GM18517 (cell line): Measurements from ENCODE around the gene CPO.
"Not testable (repeated sequence)": the region's sequence is repeated elsewhere in the genome, so short reads cannot be mapped to it uniquely, and the experiment has no call there.

Experiments used
- ATAC-seq: cut with Tn5 transposase; IDR thresholded peaks from one replicate; pipeline ENCODE4 v1.9.1; 2021; ENCODE audit warnings: mild to moderate bottlenecking, moderate library complexity; ENCODE audit not compliant: unreplicated experiment

The CPO gene, protein sequence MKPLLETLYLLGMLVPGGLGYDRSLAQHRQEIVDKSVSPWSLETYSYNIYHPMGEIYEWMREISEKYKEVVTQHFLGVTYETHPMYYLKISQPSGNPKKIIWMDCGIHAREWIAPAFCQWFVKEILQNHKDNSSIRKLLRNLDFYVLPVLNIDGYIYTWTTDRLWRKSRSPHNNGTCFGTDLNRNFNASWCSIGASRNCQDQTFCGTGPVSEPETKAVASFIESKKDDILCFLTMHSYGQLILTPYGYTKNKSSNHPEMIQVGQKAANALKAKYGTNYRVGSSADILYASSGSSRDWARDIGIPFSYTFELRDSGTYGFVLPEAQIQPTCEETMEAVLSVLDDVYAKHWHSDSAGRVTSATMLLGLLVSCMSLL

DNA sequence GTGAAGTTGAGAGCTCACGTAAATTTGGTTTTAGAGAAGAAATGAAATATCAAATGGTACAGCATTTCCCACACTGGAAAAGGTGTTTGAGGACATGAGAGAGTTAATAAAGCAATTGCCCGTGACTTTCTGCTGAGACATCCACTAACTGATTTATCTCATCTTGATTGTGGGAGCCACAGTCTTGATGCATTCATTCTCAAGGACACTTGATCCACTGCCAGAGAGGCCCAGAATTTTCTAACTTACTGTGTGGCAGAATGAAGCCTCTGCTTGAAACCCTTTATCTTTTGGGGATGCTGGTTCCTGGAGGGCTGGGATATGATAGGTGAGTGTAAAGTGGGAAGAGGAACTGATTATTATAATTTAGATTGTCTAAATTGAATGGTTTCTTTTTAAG lies at the start of gene CPO:
CPO (plus strand) TSS at position 179 of the 400 bp plus-strand sequence; CDS start at position 261, 82 bp downstream.
- ATAC-seq: no peak

GRCh38 chr2:206890179-206890578 lies 49.1 kb upstream of the CPO start:
- no peak for ATAC-seq

DNA sequence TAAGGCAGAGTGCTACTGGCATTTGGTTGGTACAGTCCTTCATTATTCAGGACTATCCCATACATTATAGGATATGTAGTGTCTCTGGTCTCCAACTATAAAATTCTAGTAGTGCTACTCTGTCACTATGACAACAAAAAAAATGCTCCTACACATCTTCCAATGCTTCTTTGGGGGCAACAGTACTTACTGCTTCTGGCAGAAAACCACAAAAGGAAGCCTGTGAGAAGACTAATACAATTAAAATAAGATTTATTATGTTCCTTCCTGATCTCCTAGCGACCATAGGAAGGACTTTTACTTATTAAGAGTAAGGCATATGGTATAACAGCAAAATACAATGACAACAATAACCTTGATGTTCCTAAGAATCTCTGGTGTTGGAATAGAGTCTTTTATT lies 48.4 kb upstream of the CPO start:
- ATAC-seq: no peak

DNA sequence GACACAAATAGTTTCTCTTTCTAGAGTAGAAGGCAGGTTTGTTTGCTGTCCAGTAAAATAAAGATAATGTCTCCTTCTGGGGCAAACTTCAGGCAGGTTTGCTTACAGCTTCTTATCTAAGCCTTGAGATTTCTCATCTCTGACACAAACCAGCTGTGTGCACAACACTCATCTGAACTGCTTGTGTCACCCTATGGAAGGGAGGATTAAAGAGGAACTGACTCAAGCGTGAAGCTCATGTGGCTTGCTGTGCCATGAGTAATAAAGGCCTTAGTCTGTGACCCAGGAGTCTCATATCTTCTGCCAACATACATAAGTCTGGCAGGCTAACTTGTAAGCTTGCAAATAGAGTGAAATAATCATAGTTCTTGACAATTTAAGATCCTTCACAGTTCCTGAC lies 24.2 kb upstream of the CPO start:
- ATAC-seq: no peak

DNA sequence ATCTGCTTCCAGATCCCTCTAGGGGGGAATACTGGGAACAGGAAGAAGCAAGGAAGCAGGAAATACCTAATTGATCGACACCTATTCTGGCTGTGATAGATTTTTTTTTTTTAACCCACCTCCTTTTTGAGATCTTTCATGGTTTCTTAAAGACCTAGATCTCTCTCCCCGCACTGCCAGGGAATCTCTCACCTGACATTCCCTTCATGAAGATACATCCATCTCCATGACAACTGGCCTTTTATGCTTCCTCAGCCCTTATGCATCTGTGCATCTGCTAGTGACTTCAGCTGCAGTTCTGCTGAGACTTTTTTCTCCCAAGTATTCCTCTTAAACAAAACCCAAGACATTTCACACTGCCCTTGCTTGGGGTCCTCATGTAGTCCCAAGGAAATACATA lies 21.1 kb upstream of the CPO start:
- ATAC-seq: no peak

DNA sequence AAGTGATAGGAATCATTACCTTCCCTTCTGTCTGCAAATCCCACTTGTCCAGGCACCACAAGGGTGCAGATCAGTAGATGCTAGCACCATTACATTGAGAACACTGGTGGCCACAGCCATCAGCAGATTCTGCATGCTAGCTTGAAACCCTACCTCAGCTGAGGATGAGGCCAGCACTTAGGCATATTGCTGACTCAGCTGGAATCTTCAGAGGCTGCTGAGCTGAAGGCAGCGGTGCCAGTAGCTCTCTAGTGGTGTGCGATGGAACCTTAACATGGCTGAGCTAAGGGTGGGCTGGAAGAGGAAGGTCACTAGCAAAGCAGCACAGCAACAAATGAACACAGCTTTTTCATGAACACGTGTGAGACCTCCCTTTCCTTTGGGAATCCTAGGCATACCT lies 19.0 kb upstream of the CPO start:
- ATAC-seq: no peak

DNA sequence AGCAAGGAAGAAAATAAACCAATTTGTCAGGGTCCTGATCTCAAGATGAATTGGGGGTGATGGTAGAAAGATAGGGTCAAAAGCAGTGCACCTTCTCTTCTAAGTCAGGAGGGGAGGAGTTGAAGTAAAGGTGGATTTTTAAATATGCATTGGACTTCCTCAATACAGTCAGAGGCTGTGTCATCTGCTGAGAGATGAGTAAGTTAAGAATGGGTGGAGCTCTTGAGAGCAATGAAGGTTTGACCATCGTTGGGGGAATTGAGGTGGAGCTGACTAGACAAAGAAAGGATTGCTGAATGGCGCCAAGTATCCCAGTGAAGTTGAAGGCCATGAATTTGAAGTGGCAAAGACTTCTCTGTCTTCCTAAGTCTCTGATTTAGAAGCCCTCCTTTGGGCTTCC lies 18.4 kb upstream of the CPO start:
- ATAC-seq: no peak

DNA sequence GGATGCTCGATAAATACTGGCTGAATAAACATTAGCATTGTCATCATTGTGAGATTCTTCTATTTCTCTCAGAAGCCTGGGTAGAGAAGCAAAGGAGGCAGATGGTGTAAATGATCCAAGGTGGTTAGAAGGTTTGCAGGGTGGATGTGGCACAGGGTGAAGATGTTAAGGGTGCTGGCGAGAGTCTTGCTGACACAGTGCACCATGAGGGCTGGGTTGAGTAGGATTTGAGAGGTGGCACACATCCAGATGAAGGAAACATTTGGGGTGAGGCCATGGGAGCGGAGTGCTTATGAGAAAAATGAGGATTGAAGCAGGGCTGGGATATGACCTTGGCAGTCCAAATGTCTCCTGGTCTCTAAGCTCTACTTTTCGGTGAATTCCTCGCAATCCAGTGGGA lies 17.8 kb upstream of the CPO start:
- ATAC-seq: no peak

DNA sequence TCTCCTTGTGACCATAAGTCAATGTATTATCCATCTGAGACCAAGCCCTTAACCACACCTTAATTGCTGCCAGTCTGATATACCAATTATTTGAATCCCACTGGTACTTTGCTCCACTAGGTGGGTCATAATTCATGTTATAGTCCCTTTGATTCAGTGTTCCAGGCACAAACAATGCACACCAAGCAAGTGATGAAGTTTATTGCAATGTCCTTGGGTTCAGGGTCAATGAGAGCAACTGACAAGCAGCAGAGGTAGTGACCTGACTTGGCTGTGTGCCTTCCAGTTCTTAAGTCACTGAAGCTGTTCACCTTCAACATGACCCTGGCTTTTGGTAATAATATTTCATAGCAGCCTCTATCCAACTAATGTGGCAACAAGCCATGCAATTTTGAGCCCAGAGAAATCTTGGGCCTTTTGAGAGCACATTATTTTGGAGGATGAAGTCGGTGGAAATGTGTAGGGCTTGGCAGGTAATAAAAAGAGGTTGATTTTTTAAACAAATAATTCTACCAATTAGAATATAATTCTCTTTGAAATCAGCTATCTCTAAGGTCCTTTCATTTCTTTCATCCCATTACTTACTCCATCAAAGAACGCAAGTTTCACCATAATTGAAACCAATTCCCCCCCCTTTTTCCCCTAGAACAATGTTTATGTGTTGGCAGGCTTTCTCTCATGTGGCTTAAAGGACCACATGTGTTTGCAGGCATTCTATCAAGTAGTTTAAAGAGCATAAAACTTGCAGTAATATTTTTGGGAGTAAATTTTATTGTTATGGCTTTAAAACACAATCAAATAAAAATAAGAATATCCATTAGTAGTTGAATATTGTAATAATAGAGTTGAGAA lies 3.1 kb upstream of the CPO start:
- no peak for ATAC-seq

DNA sequence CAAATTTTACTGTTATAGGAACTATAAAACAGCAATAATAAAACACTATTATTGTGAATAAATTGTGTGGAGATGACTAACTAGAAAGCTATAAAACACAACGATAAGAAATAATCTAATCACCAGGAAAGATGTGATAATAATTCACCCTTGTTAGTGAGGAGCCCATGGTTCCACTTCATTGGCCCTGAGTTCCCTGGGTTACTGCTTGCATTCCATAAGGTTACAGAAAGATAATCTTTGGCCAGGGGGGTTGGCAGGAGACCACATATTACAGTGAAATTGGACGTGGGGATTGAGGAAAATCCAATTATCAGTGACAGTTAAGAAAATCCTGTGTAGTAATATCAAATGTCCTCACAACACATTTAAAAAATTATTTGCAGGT lies 2.5 kb upstream of the CPO start:
- no peak for ATAC-seq

DNA sequence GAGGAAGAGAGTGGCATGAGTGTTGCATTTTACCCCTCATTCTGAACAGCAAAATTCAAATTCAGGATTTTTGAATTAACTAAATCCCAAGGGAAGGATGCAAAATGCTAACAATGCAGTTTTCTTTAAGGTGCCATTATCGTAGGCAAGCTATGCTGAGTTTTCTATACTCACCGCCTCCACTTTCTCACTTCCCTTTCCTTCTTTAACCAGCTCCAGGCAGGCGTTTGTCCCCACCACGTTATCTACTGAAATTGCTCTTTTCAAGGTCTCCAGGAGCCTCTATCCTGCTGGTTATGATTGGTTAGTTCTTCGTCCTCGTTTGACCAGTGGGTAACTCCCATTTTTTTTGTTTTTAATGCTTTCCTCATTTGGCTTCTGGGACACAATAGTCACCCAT lies 1.8 kb upstream of the CPO start:
- peak; percentile 65 for ATAC-seq

DNA sequence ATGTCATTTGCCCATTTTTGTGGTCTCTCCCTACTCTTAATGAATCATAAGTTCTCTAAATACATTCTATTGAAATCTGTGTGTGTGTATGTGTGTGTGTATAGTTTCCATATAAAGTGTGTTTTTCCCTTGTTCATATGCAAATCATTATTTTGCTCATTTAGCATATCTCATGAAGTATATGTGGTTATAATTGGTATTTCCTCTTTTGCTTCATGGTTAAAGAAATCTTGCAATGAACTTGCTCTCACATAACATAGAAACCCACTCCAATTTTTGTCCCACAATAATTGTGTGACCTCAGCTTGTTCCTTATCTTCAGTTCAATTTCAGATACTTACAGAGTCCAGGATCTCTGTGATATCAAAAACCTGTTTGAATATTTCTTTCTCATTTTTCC lies 1.2 kb downstream of the CPO start:
- ATAC-seq: no peak

- ATAC-seq: no peak
These were observed 3.5 kb downstream of the CPO start for GRCh38 chr2:206942592-206943478.

DNA sequence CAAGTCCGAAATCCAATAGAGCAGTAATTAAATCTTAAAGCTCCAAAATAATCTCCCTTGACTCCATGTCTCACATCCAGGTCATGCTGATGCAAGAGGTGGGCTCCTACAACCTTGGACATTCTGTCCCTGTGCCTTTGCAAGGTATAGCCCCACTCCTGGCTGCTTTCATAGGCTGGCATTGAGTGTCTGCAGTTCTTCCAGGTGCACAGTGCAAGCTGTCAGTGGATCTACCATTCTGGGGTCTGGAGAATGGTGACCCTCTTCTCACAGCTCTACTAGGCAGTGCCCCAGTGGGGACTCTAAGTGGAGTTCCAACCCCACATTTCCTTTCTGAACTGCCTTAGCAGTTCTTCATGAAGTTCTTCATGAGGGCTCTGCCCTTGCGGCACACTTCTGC lies 14.1 kb downstream of the CPO start:
- ATAC-seq: not testable (repeated sequence)

DNA sequence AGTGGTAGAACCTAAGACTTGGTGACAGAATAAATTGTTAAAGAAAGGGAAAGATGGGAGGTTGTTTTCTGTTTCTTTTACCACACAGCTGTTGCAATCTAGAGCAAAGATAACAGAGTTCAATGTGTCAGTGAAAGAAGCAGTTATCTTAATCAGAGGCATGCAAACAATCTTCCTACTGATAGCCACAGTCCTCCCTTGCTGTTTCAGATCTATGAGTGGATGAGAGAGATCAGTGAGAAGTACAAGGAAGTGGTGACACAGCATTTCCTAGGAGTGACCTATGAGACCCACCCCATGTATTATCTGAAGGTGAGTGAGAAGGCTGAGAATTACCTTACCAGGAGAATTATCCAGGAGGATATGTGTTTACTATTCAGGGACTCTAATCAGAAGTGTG lies 15.9 kb downstream of the CPO start:
- no peak for ATAC-seq

- no peak for ATAC-seq
These were observed 18.9 kb downstream of the CPO start for GRCh38 chr2:206958261-206958660.

DNA sequence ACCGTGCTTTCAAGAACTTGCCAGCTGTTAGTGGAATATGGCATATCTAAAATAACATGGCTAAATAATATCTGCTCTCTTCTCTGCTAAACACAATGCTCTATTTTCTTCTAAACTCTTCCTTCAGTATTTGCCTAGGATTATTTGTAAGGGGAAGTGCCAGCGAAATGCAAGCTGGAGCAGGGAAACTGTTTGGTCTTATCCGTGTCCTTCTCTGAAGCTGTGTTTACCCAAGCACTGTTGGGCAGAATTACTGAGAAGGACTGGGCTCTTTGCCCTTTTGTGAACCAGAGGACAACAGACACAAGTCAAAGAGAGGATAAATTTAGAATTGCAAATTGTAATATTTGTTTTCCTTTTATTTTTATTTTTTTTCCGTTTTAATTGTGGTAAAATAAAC lies 23.6 kb downstream of the CPO start:
- ATAC-seq: no peak

DNA sequence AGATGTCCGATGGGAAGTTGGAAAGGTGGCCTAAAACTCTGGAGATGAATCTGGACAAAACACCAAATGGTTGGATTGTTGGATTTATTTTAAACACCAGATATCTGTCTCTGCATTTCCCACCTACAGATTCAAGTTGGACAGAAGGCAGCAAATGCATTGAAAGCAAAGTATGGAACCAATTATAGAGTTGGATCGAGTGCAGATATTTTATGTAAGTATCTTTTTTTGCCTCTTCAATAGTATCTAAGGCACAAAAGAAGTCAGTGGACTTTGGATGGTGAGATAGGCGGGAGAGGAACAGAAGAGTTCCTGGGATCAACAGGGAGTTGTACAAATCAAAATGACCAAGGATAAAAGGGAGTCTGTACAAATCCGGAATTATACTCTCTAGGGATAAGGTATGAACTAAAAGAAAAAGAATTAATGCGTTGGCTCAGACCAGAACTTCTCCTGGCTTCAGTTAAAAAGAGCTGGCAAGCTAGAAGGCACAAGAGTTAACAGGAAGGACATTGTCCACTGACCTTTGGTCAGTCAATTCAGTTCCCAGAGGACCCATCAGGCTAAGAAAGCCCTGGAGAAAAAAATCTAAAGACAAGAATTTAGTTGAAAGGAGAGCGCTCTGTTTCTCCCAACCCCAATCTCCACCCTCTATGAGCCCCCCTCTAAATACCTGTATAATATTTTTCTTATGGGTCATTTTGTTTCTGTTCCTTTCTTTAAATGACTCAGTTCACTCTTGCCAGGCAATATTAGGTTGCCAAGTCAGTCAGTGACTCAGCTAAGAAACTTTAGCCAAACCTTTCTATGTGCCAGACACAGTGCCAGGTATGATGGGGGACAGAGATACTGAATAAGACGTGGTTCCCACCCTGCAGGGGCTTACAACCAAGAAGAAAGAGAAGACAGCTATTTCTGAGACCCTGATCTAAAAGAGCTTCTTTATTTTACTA lies 29.1 kb downstream of the CPO start:
- no peak for ATAC-seq

DNA sequence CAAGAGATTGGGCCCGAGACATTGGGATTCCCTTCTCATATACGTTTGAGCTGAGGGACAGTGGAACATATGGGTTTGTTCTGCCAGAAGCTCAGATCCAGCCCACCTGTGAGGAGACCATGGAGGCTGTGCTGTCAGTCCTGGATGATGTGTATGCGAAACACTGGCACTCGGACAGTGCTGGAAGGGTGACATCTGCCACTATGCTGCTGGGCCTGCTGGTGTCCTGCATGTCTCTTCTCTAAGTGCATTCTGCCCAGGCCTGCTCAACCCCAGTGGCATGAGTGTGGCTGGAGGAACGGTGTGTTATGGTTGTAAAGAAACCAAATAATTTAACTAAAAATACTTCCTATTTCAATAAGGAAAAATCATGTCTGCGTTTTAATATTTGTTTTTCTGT lies 29.9 kb downstream of the CPO start:
- no peak for ATAC-seq
